ENCODE results near the gene DGAT2. TPM values are rescaled to one million over a fixed set of nuclear protein-coding genes. Genes with fewer than 3 reads are reported as not detected.

Gene DGAT2
- total RNA-seq, 1 experiment from 2014 or later = 6.5 TPM

GRCh38 chr11:75763846-75764245 is 4.7 kb upstream of the DGAT2 start:
- ChIA-PET CTCF (no interaction called here), POLR2A (ENCODE audit: unreplicated experiment) (no interaction called here)
- BruUV-seq (replicated peaks) = no TSS peak
- Histone ChIP-seq H3K79me2 (ENCODE audit: low read depth) (peaks cover 2% of the 10 kb centered on the region), H3K9me2 (ENCODE audit: insufficient read depth) (no peaks in the 10 kb centered on the region), H4K20me1 (ENCODE audit: insufficient read depth) (no peaks in the 10 kb centered on the region), H3K4me3 (no peak overlapping the region), H3K27ac (no peak overlapping the region), H3K9me3 (ENCODE audit: insufficient read depth, low read depth) (no peaks in the 10 kb centered on the region), H3K4me1 (replicated peaks; ENCODE audit: insufficient read depth) (peaks cover 52% of the 10 kb centered on the region), H2AFZ (no peak overlapping the region), H3F3A (ENCODE audit: insufficient read depth, low read depth) (peaks cover 27% of the 10 kb centered on the region), H3K36me3 (ENCODE audit: low read depth) (no peaks in the 10 kb centered on the region), H3K4me2 (no peak overlapping the region), H3K27me3 (ENCODE audit: insufficient read depth, low read depth) (no peaks in the 10 kb centered on the region)
- DNase-seq = no peak
- TF ChIP-seq EZH2 (IDR thresholded peaks at IDR 0.05; ENCODE audit: low read depth) = no peak
- TF ChIP-seq CTCF (conservative IDR thresholded peaks at IDR 0.05) = no peak
- intact Hi-C loops (cut with micrococcal nuclease; ENCODE audit: unreplicated experiment) = no loop called here

GRCh38 chr11:75765116-75765515 is 3.5 kb upstream of the DGAT2 start:
- CTCF ChIA-PET = interaction anchor here (0.6 kb wide), 2 partner anchors 475 to 1797 kb away, joined by 3 read pairs; no protein-coding TSS in a partner anchor
- Histone ChIP-seq H3K4me2 (no peak overlapping the region), H3K27ac (no peak overlapping the region), H4K20me1 (ENCODE audit: insufficient read depth) (no peaks in the 10 kb centered on the region), H3K4me1 (replicated peaks; ENCODE audit: insufficient read depth) (peaks cover 52% of the 10 kb centered on the region), H3K36me3 (ENCODE audit: low read depth) (no peaks in the 10 kb centered on the region), H3K9me3 (ENCODE audit: insufficient read depth, low read depth) (no peaks in the 10 kb centered on the region), H3K4me3 (no peak overlapping the region), H3K79me2 (ENCODE audit: low read depth) (peaks cover 15% of the 10 kb centered on the region), H3K27me3 (ENCODE audit: insufficient read depth, low read depth) (no peaks in the 10 kb centered on the region), H2AFZ (no peak overlapping the region), H3F3A (ENCODE audit: insufficient read depth, low read depth) (peaks cover 24% of the 10 kb centered on the region), H3K9me2 (ENCODE audit: insufficient read depth) (no peaks in the 10 kb centered on the region)
- BruUV-seq (replicated peaks) = no TSS peak
- POLR2A ChIA-PET (ENCODE audit: unreplicated experiment) = interaction anchor here (0.7 kb wide), 1 partner anchor 194 kb away, joined by 4 read pairs; no protein-coding TSS in a partner anchor
- no peak for DNase-seq
- no peak for TF ChIP-seq EZH2 (IDR thresholded peaks at IDR 0.05; ENCODE audit: low read depth)
- TF ChIP-seq CTCF (conservative IDR thresholded peaks at IDR 0.05) = no peak
- intact Hi-C loops (cut with micrococcal nuclease; ENCODE audit: unreplicated experiment) = no loop called here

DNA sequence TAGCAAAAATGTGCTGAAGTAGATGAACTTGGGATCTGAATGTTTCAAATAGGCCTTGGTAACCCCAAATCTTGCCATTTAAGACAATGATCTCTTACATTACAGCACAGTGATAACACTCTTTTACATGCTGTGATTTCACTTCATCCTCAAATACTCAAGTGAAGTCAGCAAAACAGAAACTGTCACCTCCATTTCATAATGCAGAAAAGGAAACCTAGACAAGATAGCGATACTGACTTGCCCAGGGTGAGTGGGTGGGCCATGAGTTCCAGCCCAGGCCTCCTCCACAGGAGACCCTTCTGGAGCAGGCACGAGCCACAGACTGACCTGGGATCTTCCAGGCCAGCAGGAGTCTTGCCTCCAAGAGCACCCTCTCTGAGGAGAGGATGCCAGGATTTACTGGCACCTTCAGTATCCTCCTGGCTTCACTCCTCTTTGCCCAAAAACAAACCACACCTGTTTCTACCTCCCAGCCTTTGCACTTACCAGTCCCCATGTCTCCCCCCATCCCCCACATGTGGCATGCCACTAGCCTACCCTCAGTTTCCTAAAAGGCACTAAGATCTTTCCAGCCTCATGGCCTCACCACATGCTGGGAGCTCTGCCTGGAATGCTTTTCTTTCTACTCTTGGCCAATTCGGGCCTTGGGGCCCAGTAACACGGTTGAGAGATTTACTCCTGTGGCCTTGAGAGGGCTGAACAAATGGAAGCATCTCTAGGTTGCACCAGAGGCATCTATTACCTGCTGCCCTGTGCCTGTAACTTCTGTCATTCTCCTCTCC is 1.9 kb upstream of the DGAT2 start:
- Histone ChIP-seq H3K79me2 (ENCODE audit: low read depth) (peaks cover 24% of the 10 kb centered on the region), H3K4me1 (replicated peaks; ENCODE audit: insufficient read depth) (peaks cover 52% of the 10 kb centered on the region), H3K27me3 (ENCODE audit: insufficient read depth, low read depth) (no peaks in the 10 kb centered on the region), H3K4me2 (no peak overlapping the region), H3K4me3 (no peak overlapping the region), H3K9me2 (ENCODE audit: insufficient read depth) (no peaks in the 10 kb centered on the region), H4K20me1 (ENCODE audit: insufficient read depth) (no peaks in the 10 kb centered on the region), H2AFZ (no peak overlapping the region), H3K9me3 (ENCODE audit: insufficient read depth, low read depth) (no peaks in the 10 kb centered on the region), H3K27ac (no peak overlapping the region), H3F3A (ENCODE audit: insufficient read depth, low read depth) (peaks cover 22% of the 10 kb centered on the region), H3K36me3 (ENCODE audit: low read depth) (no peaks in the 10 kb centered on the region)
- intact Hi-C loops (cut with micrococcal nuclease; ENCODE audit: unreplicated experiment) = no loop called here
- ChIA-PET CTCF (no interaction called here), POLR2A (ENCODE audit: unreplicated experiment) (no interaction called here)
- no peak for DNase-seq
- BruUV-seq (replicated peaks) = no TSS peak
- TF ChIP-seq CTCF (conservative IDR thresholded peaks at IDR 0.05) (no peak), EZH2 (IDR thresholded peaks at IDR 0.05; ENCODE audit: low read depth) (no peak)
